Measurements from ENCODE around the gene PTP4A2. TPM values are rescaled to one million over a fixed set of nuclear protein-coding genes. Genes with fewer than 3 reads are reported as not detected.
A peak's percentile ranks its signal among the peaks of the same experiment; 100 is the strongest.
"Not testable (repeated sequence)": the region's sequence is repeated elsewhere in the genome, so short reads cannot be mapped to it uniquely, and the experiment has no call there.

The PTP4A2 gene
- total and polyA plus RNA-seq, 4 donors: 72.0 to 244 (median 188) TPM

- H3K9me3 ChIP-seq (ENCODE audit: control insufficient read depth, low read length); H3K4me3 ChIP-seq (ENCODE audit: low read length in 2 of 2); H3K4me1 ChIP-seq (ENCODE audit: control insufficient read depth in 1 of 2, insufficient read depth in 2 of 2, low read length in 2 of 2); H3K36me3 ChIP-seq (ENCODE audit: control insufficient read depth in 1 of 2, insufficient read depth in 2 of 2, low read length in 1 of 2); H3K27ac ChIP-seq (ENCODE audit: low read depth in 1 of 2, low read length in 2 of 2); ATAC-seq (ENCODE audit: low FRiP score); intact Hi-C loops (cut with DNase I); DNase-seq; H3K27me3 ChIP-seq (ENCODE audit: control insufficient read depth in 1 of 2, insufficient read depth in 2 of 2, low read length in 1 of 2): not testable (repeated sequence)
- 72 to 78% methylated on average over 8 of the region's 8 CpGs for whole genome bisulfite sequencing, 2 donors
Measured at GRCh38 chr1:31942061-31942460, 3.9 kb upstream of the PTP4A2 start.

DNA sequence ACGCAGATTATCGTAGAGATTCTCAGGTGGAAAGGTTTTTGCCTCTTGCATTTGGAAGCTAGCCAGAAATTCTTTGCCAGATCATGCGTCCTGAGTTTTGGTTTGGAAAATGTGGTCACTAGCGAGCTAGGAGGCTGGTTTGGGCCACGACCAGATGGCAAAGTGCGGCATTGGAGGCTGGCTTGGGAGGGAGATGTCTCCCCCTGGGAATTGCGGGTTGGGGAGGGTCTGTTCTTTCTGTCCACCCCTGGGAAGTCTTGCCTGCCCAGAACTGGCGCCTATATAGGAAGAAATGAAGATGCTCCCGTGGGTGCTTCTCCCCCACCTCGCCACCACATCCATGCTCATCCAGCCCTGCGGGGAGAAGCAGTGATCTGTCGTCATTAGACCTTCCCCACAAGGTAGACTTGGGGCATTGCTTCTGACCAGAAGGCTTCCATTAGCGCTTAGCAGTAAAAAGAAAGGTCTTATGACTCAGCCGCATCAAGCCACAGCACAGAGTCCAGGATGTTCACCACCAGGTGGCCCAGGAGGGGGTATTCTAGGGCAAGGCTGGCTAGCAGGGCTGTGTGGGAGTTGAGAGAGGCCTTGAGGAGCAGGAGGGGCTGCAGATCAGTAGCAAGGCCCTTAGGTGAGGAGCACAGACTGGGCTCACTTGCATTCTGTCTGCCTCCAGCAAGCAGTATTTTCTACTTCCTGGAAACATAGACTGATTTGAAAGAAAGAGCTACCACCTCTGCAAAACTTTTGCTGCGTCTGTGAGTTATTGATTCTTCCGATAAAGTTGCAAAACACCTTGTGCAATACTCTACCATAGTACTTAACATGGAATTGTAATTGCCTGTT, 1.5 kb upstream of the PTP4A2 start:
- H3K9me3 ChIP-seq (ENCODE audit: control insufficient read depth, low read length): no peaks in the 10 kb centered on the region
- H3K36me3 ChIP-seq (ENCODE audit: control insufficient read depth in 1 of 2, insufficient read depth in 2 of 2, low read length in 1 of 2): no peaks in the 10 kb centered on the region
- WGBS, 2 donors: 85 to 87% methylated on average over 16 of the region's 16 CpGs
- DNase-seq (no peak), ATAC-seq (ENCODE audit: low FRiP score) (no peak)
- H3K27ac ChIP-seq (ENCODE audit: low read depth in 1 of 2, low read length in 2 of 2): peak overlapping the region in 1 of 2 donors; percentile 5
- H3K4me3 ChIP-seq (ENCODE audit: low read length in 2 of 2): no peak overlapping the region
- H3K4me1 ChIP-seq (ENCODE audit: control insufficient read depth in 1 of 2, insufficient read depth in 2 of 2, low read length in 2 of 2): peaks cover 0 to 2% of the 10 kb centered on the region in 2 donors
- intact Hi-C loops (cut with DNase I): loop anchor here in 1 of 2 donors (2.0 to 5.0 kb wide), 2 partner anchors 15 to 123 kb away; no protein-coding TSS in a partner anchor
- H3K27me3 ChIP-seq (ENCODE audit: control insufficient read depth in 1 of 2, insufficient read depth in 2 of 2, low read length in 1 of 2): no peaks in the 10 kb centered on the region

DNA sequence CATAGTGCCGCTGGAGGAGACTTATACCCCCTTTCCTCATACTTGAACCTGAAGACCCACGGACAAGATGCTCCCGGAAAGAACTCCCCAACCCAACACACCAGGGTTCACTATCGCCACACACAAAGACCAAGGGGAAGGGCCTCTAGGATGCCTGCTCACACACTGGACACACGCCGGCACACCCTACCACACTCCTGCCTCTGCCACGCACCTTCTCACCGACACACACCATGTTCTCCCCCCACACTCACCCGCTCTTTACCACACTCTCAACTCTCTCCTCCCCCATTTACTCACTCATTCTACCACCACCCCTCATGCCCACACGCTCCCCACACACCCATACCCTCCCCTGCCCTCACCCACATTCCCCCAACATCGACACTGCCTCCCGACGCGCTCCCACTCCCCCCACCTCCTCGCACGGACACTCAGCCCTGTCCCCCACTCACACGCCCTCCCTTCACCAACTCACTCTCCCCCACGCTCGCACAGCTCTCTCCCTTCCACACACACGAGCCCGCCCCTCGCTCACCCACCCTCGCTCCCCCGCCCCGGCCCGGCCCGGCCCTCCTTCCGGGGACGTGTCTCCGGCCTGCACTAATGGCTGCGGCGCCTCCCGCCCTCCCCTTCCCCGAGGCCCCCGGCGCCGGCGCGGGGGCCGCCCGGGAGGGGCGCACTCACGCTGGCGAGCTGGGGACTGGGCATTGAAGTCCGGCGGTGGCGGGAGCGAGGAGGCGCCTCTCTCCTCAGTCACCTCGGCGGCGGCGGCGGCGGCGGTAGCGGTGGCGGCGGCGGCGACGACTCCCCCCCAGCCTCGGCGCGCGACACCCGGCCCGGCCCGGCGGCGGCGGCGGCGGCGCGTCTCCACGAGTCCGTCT, 626 bp downstream of the PTP4A2 start:
- no peaks in the 10 kb centered on the region for H3K36me3 ChIP-seq (ENCODE audit: control insufficient read depth in 1 of 2, insufficient read depth in 2 of 2, low read length in 1 of 2)
- intact Hi-C loops (cut with DNase I): loop anchor here in 1 of 2 donors (2.0 to 5.0 kb wide), 2 partner anchors 17 to 125 kb away; no protein-coding TSS in a partner anchor
- H3K4me3 ChIP-seq (ENCODE audit: low read length in 2 of 2): peak overlapping the region; percentile 79 to 90
- H3K4me1 ChIP-seq (ENCODE audit: control insufficient read depth in 1 of 2, insufficient read depth in 2 of 2, low read length in 2 of 2): peaks cover 0 to 4% of the 10 kb centered on the region in 2 donors
- ATAC-seq (ENCODE audit: low FRiP score): peak; percentile 88
- H3K27ac ChIP-seq (ENCODE audit: low read depth in 1 of 2, low read length in 2 of 2): peak overlapping the region; percentile 88 to 89
- no peaks in the 10 kb centered on the region for H3K9me3 ChIP-seq (ENCODE audit: control insufficient read depth, low read length)
- no peaks in the 10 kb centered on the region for H3K27me3 ChIP-seq (ENCODE audit: control insufficient read depth in 1 of 2, insufficient read depth in 2 of 2, low read length in 1 of 2)
- peak; percentile 90 to 96 for DNase-seq
- 1 to 2% methylated on average over 46 to 78 of the region's 78 CpGs for WGBS, 2 donors

- no peak for DNase-seq
- Histone ChIP-seq H3K9me3 (ENCODE audit: control insufficient read depth, low read length) (no peaks in the 10 kb centered on the region), H3K27ac (ENCODE audit: low read depth in 1 of 2, low read length in 2 of 2) (no peak overlapping the region), H3K4me3 (ENCODE audit: low read length in 2 of 2) (peak overlapping the region; percentile 79 to 90), H3K36me3 (ENCODE audit: control insufficient read depth in 1 of 2, insufficient read depth in 2 of 2, low read length in 1 of 2) (no peaks in the 10 kb centered on the region), H3K4me1 (ENCODE audit: control insufficient read depth in 1 of 2, insufficient read depth in 2 of 2, low read length in 2 of 2) (peaks cover 0 to 5% of the 10 kb centered on the region in 2 donors), H3K27me3 (ENCODE audit: control insufficient read depth in 1 of 2, insufficient read depth in 2 of 2, low read length in 1 of 2) (no peaks in the 10 kb centered on the region)
- ATAC-seq (ENCODE audit: low FRiP score): no peak
- WGBS, 2 donors: 0% methylated on average over 2 of the region's 2 CpGs
- intact Hi-C loops (cut with DNase I): loop anchor here in 1 of 2 donors (5.0 kb wide), 1 partner anchor 125 kb away; no protein-coding TSS in a partner anchor
Measured at GRCh38 chr1:31936981-31937299, 1.2 kb downstream of the PTP4A2 start.

- no peaks in the 10 kb centered on the region for H3K27me3 ChIP-seq (ENCODE audit: control insufficient read depth in 1 of 2, insufficient read depth in 2 of 2, low read length in 1 of 2)
- WGBS, 2 donors: 66 to 67% methylated on average over 8 of the region's 8 CpGs
- no peak for DNase-seq
- no peak for ATAC-seq (ENCODE audit: low FRiP score)
- H3K9me3 ChIP-seq (ENCODE audit: control insufficient read depth, low read length): no peaks in the 10 kb centered on the region
- no peaks in the 10 kb centered on the region for H3K36me3 ChIP-seq (ENCODE audit: control insufficient read depth in 1 of 2, insufficient read depth in 2 of 2, low read length in 1 of 2)
- intact Hi-C loops (cut with DNase I): loop anchor here in 1 of 2 donors (5.0 kb wide), 1 partner anchor 126 kb away; no protein-coding TSS in a partner anchor
- H3K4me3 ChIP-seq (ENCODE audit: low read length in 2 of 2): peak overlapping the region; percentile 79 to 90
- H3K4me1 ChIP-seq (ENCODE audit: control insufficient read depth in 1 of 2, insufficient read depth in 2 of 2, low read length in 2 of 2): peaks cover 0 to 5% of the 10 kb centered on the region in 2 donors
- no peak overlapping the region for H3K27ac ChIP-seq (ENCODE audit: low read depth in 1 of 2, low read length in 2 of 2)
Measured at GRCh38 chr1:31936278-31936980, 1.7 kb downstream of the PTP4A2 start.

DNA sequence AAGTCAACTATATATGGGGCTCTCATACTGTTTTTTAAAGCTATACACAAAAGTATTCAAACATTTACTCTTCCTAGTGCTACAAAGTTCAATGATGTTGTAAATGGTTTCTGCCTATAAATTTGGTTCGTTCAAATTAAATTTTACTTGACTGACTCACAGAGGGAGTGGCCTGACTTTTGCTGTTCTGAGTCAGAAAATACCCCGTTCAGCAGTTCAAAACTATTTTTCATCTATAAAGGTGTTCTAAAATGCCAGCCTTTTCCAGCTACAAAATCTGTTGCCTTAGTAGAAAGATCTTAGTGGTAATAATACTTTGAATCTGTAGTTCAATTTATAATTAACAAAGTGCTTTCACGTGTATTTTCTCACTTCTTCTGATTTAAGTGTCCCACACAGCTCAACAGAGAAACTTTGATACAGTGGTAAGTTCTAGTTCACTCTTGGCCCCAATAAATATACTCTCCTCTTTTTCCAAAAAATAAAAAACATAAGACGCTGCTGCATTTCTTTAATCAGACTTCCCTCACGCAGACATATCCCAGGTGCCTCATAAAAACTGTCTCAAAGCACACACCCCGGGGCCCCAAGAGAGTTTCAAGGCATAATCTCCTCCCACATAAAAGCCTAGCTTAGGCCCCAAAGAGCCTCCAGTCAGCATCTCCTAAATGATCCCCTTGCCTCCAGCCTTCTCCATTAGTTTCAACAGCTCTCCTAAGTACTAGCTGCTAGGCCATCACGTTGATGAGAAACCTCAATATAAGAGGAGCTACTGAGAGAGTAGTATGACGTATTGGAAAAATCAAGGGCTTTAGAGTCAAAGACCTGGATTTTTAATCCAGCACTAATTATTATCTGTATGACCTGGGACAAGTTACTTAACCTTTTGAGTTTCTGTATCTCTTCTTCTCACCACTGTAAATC, 3.2 kb downstream of the PTP4A2 start:
- H3K27me3 ChIP-seq (ENCODE audit: control insufficient read depth in 1 of 2, insufficient read depth in 2 of 2, low read length in 1 of 2): no peaks in the 10 kb centered on the region
- H3K36me3 ChIP-seq (ENCODE audit: control insufficient read depth in 1 of 2, insufficient read depth in 2 of 2, low read length in 1 of 2): no peaks in the 10 kb centered on the region
- 6 to 9% methylated on average over 8 of the region's 8 CpGs for whole genome bisulfite sequencing, 2 donors
- H3K9me3 ChIP-seq (ENCODE audit: control insufficient read depth, low read length): no peaks in the 10 kb centered on the region
- H3K4me3 ChIP-seq (ENCODE audit: low read length in 2 of 2): peak overlapping the region in 1 of 2 donors; percentile 11
- H3K4me1 ChIP-seq (ENCODE audit: control insufficient read depth in 1 of 2, insufficient read depth in 2 of 2, low read length in 2 of 2): peaks cover 0 to 5% of the 10 kb centered on the region in 2 donors
- ATAC-seq (ENCODE audit: low FRiP score): no peak
- no peak for DNase-seq
- intact Hi-C loops (cut with DNase I): loop anchor here in 1 of 2 donors (5.0 kb wide), 1 partner anchor 127 kb away; no protein-coding TSS in a partner anchor
- peak overlapping the region; percentile 51 to 64 for H3K27ac ChIP-seq (ENCODE audit: low read depth in 1 of 2, low read length in 2 of 2)

- intact Hi-C loops (cut with DNase I): no loop called here
- DNase-seq: no peak
- Histone ChIP-seq H3K4me3 (ENCODE audit: low read length in 2 of 2) (no peak overlapping the region), H3K9me3 (ENCODE audit: control insufficient read depth, low read length) (no peaks in the 10 kb centered on the region), H3K27me3 (ENCODE audit: control insufficient read depth in 1 of 2, insufficient read depth in 2 of 2, low read length in 1 of 2) (no peaks in the 10 kb centered on the region), H3K27ac (ENCODE audit: low read depth in 1 of 2, low read length in 2 of 2) (peak overlapping the region in 1 of 2 donors; percentile 57), H3K36me3 (ENCODE audit: control insufficient read depth in 1 of 2, insufficient read depth in 2 of 2, low read length in 1 of 2) (no peaks in the 10 kb centered on the region), H3K4me1 (ENCODE audit: control insufficient read depth in 1 of 2, insufficient read depth in 2 of 2, low read length in 2 of 2) (peaks cover 0 to 5% of the 10 kb centered on the region in 2 donors)
- 50 to 51% methylated on average over 6 of the region's 6 CpGs for WGBS, 2 donors
- no peak for ATAC-seq (ENCODE audit: low FRiP score)
Measured at GRCh38 chr1:31932491-31933316, 5.5 kb downstream of the PTP4A2 start.
